IMR-90 (cell line): ENCODE data around the gene SCYL3.
"Not testable (repeated sequence)": the region's sequence is repeated elsewhere in the genome, so short reads cannot be mapped to it uniquely, and the experiment has no call there.

Experiments
- ELK1 ChIP-seq: fragments of 150-350 bp; IDR thresholded peaks from 2 replicates; pipeline ENCODE4 v1.6.1; 2016; ENCODE audit warnings: low read depth, mild to moderate bottlenecking, low read length, moderate library complexity, borderline replicate concordance
- POLR2A ChIP-seq: IDR thresholded peaks from 2 replicates; pipeline ENCODE4 v1.6.1; 2012; ENCODE audit warnings: mild to moderate bottlenecking, low read depth, low read length
- RFX5 ChIP-seq: IDR thresholded peaks from 2 replicates; pipeline ENCODE4 v1.8.0; 2012; ENCODE audit warnings: low read depth, mild to moderate bottlenecking, low read length, moderate library complexity
- SMC3 ChIP-seq: fragments of 150-350 bp; IDR thresholded peaks from 2 replicates; pipeline ENCODE4 v1.6.1; 2016; ENCODE audit warnings: low read depth, mild to moderate bottlenecking, antibody characterized with exemption, low read length, moderate library complexity
- TF ChIP-seq, protein P1 (sequence below): conservative IDR thresholded peaks from 2 replicates; pipeline ENCODE4 v1.5.1; 2012; ENCODE audit warnings: mild to moderate bottlenecking, low read depth, low read length, improper control_type of control experiment

- not testable (repeated sequence) for TF ChIP-seq POLR2A, ELK1, SMC3, RFX5
- TF ChIP-seq, protein P1, sequence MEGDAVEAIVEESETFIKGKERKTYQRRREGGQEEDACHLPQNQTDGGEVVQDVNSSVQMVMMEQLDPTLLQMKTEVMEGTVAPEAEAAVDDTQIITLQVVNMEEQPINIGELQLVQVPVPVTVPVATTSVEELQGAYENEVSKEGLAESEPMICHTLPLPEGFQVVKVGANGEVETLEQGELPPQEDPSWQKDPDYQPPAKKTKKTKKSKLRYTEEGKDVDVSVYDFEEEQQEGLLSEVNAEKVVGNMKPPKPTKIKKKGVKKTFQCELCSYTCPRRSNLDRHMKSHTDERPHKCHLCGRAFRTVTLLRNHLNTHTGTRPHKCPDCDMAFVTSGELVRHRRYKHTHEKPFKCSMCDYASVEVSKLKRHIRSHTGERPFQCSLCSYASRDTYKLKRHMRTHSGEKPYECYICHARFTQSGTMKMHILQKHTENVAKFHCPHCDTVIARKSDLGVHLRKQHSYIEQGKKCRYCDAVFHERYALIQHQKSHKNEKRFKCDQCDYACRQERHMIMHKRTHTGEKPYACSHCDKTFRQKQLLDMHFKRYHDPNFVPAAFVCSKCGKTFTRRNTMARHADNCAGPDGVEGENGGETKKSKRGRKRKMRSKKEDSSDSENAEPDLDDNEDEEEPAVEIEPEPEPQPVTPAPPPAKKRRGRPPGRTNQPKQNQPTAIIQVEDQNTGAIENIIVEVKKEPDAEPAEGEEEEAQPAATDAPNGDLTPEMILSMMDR: not testable (repeated sequence)
These were observed 82.2 kb downstream of the SCYL3 start for GRCh38 chr1:169811418-169812035.
